Measurements from ENCODE around the gene FHOD3.

DNA sequence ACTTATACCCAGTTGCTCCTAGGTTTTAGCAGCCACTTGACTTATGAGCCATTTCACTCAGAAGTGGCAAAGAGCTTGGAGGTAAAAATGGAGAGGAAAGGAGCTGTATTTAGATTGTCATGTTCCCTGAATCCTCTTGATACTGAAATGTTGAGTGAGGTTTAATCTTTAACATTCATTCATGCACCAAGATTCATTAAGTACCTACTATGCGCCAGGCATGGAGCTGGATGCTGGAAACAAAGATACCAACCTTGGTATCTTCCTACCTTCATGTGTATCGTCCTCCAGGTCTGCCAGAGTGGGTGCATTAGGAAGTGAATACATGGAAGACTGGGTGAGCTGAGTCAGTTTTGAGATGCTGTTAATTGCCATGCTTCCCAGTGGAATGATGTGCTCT is 507.6 kb downstream of the FHOD3 start:
- TF ChIP-seq POLR2A (IDR thresholded peaks at IDR 0.05; ENCODE audit: low read depth, low read length) (no peak), TAF1 (IDR thresholded peaks at IDR 0.05; ENCODE audit: low read depth, low read length) (no peak), POLR2AphosphoS5 (IDR thresholded peaks at IDR 0.05; ENCODE audit: low read depth, low read length) (no peak), POU2F2 (IDR thresholded peaks at IDR 0.05; ENCODE audit: low read depth, low read length) (no peak)

Data from GM12891 (cell line).